Subcutaneous preadipocyte (primary cell): Measurements from ENCODE around the gene HBA2. TPM values are rescaled to one million over a fixed set of nuclear protein-coding genes. Genes with fewer than 3 reads are reported as not detected.

Source experiments
- small RNA-seq: library from RNA; depleted of rRNA; stranded (forward); fragments of <200 nt; gene quantifications from one replicate; pipeline ENCODE3, GENCODE V24; 2012
- total RNA-seq: library from RNA; depleted of rRNA; stranded (reverse); fragments of >200 nt; gene quantifications from 2 replicates; pipeline ENCODE4 v1.2.3, GENCODE V29; 2012

HBA2 gene
- 0.73 TPM in 1 of 2 replicates, not detected in the other for total RNA-seq

DNA sequence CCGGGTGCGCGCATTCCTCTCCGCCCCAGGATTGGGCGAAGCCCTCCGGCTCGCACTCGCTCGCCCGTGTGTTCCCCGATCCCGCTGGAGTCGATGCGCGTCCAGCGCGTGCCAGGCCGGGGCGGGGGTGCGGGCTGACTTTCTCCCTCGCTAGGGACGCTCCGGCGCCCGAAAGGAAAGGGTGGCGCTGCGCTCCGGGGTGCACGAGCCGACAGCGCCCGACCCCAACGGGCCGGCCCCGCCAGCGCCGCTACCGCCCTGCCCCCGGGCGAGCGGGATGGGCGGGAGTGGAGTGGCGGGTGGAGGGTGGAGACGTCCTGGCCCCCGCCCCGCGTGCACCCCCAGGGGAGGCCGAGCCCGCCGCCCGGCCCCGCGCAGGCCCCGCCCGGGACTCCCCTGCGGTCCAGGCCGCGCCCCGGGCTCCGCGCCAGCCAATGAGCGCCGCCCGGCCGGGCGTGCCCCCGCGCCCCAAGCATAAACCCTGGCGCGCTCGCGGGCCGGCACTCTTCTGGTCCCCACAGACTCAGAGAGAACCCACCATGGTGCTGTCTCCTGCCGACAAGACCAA is at the start of gene HBA2:
Gene HBA2 (plus strand): TSS at position 503 of the 568 bp plus-strand sequence. CDS start 37 bp downstream, at position 540.

DNA sequence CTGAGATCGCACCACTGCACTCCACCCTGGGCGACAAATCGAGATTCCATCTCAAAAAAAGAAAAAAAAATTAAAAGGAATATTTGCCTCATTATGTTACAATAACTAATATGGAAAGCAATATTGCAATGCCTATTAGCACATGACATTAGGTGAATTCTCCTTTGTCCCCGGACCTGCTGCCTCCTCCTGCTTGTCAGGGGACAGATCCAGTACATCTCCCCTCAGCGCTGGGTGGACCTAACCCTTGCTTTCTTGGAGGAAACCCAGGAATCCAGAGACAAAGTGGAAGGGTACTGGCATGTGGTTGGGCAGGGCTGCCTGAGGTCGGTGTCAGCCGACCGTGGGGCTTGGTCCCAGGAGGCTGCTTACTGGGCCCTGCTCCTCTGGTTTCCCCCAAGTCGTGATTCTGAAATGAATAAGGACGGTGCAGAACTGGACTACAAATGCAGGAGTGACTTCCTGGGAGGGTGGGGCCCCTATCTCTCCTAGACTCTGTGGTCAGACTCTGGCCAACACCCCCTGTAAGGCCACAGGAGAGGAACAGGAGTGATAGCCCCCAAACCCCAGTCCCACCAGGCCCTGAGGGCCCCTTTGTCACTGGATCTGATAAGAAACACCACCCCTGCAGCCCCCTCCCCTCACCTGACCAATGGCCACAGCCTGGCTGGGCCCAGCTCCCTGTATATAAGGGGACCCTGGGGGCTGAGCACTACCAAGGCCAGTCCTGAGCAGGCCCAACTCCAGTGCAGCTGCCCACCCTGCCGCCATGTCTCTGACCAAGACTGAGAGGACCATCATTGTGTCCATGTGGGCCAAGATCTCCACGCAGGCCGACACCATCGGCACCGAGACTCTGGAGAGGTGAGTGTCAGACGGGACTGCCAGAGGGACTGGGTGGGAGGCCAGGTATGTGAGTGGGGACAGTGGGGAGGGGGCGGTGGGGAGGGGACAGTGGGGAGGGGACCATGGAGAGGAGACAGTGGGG is 20.2 kb upstream of the HBA2 start, which contains the start of gene HBZ:
Gene HBZ (plus strand): TSS at position 504 of the 988 bp plus-strand sequence. CDS start 266 bp downstream, at position 770.

DNA sequence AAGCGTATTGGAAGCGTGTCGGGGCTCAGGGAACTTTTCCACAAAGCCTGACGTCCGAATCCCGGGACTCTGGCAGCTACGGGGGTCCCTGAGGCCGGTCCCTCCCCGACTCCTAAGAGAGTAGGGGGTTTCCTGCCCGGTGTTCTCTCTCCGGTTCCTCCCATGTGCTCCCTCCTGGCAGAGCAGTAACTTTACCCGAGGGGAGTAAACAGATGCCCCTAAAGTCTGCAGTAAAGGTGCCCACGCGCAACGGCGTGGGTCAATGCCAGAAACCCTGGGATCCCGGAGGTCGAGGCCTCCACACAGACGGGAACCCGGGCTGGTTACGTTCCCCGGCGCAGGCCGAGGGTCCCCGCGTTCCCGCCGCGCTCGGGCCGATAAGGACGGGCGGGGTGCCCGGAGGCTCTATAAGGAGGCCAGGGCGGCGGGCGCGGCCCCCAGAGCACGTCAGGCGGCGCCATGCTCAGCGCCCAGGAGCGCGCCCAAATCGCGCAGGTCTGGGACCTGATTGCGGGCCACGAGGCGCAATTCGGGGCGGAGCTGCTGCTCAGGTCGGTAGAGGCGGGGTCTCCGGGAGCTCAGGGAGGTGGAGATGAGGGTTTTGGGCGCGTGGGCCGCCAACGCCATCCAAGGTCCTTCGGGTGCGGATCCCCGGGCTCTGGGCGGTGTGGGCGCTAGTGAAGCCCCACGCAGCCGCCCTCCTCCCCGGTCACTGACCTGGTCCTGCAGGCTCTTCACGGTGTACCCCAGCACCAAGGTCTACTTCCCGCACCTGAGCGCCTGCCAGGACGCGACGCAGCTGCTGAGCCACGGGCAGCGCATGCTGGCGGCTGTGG is 6.9 kb upstream of the HBA2 start, which contains the start of gene HBM:
Gene HBM (plus strand): TSS at position 440 of the 836 bp plus-strand sequence. CDS start 20 bp downstream, at position 460.

DNA sequence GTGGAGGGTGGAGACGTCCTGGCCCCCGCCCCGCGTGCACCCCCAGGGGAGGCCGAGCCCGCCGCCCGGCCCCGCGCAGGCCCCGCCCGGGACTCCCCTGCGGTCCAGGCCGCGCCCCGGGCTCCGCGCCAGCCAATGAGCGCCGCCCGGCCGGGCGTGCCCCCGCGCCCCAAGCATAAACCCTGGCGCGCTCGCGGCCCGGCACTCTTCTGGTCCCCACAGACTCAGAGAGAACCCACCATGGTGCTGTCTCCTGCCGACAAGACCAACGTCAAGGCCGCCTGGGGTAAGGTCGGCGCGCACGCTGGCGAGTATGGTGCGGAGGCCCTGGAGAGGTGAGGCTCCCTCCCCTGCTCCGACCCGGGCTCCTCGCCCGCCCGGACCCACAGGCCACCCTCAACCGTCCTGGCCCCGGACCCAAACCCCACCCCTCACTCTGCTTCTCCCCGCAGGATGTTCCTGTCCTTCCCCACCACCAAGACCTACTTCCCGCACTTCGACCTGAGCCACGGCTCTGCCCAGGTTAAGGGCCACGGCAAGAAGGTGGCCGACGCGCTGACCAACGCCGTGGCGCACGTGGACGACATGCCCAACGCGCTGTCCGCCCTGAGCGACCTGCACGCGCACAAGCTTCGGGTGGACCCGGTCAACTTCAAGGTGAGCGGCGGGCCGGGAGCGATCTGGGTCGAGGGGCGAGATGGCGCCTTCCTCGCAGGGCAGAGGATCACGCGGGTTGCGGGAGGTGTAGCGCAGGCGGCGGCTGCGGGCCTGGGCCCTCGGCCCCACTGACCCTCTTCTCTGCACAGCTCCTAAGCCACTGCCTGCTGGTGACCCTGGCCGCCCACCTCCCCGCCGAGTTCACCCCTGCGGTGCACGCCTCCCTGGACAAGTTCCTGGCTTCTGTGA is 4.1 kb downstream of the HBA2 start, which contains the start of gene HBA1:
Gene HBA1 (plus strand): TSS at position 204 of the 906 bp plus-strand sequence. CDS start 37 bp downstream, at position 241.

DNA sequence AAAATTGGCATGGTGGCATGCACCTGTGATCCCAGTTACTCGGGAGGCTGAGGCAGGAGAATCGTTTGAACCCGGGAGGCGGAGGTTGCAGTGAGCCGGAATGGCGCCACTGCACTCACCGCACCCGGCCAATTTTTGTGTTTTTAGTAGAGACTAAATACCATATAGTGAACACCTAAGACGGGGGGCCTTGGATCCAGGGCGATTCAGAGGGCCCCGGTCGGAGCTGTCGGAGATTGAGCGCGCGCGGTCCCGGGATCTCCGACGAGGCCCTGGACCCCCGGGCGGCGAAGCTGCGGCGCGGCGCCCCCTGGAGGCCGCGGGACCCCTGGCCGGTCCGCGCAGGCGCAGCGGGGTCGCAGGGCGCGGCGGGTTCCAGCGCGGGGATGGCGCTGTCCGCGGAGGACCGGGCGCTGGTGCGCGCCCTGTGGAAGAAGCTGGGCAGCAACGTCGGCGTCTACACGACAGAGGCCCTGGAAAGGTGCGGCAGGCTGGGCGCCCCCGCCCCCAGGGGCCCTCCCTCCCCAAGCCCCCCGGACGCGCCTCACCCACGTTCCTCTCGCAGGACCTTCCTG is 7.5 kb downstream of the HBA2 start, which contains the start of gene HBQ1:
Gene HBQ1 (plus strand): TSS at position 359 of the 575 bp plus-strand sequence. CDS start 28 bp downstream, at position 387.

Small RNA genes within 50 kb of the gene (small RNA-seq; reads per million reads assigned to genes)
- gene RF00019: not detected

Other genes with a start within 250 kb of the HBA2 start
- gene POLR3K, start 119.3 kb upstream of the HBA2 start, total RNA-seq: 2.9 and 3.5 TPM in 2 replicates
- gene SNRNP25, start 119.0 kb upstream of the HBA2 start, total RNA-seq: 18.8 and 23.5 TPM in 2 replicates
- gene RHBDF1, start 100.2 kb upstream of the HBA2 start, total RNA-seq: 36.4 and 44.4 TPM in 2 replicates
- 232 and 246 TPM in 2 replicates for gene MPG, start 94.7 kb upstream of the HBA2 start, total RNA-seq
- 14.0 and 21.7 TPM in 2 replicates for gene NPRL3, start 34.2 kb upstream of the HBA2 start, total RNA-seq
- not detected in 2 replicates for gene HBZ, start 20.2 kb upstream of the HBA2 start, total RNA-seq
- gene HBM, start 6.9 kb upstream of the HBA2 start, total RNA-seq: not detected in 2 replicates
- gene HBA1, start 3.8 kb downstream of the HBA2 start, total RNA-seq: not detected in 2 replicates
- gene HBQ1, start 7.6 kb downstream of the HBA2 start, total RNA-seq: not detected in 2 replicates
- gene LUC7L, start 56.6 kb downstream of the HBA2 start, total RNA-seq: 35.6 and 43.8 TPM in 2 replicates
- gene FAM234A, start 61.9 kb downstream of the HBA2 start, total RNA-seq: 50.4 and 52.9 TPM in 2 replicates
- 0.98 and 2.6 TPM in 2 replicates for gene RGS11, start 103.1 kb downstream of the HBA2 start, total RNA-seq
- 0.37 TPM in 1 of 2 replicates, not detected in the other for gene ARHGDIG, start 107.7 kb downstream of the HBA2 start, total RNA-seq
- 0.20 TPM in 1 of 2 replicates, not detected in the other for gene PDIA2, start 110.3 kb downstream of the HBA2 start, total RNA-seq
- 16.9 and 19.9 TPM in 2 replicates for gene AXIN1, start 179.8 kb downstream of the HBA2 start, total RNA-seq
- gene MRPL28, start 197.7 kb downstream of the HBA2 start, total RNA-seq: 57.7 and 71.9 TPM in 2 replicates
- gene PGAP6, start 209.1 kb downstream of the HBA2 start, total RNA-seq: 38.9 and 44.6 TPM in 2 replicates
- gene NME4, start 224.3 kb downstream of the HBA2 start, total RNA-seq: 69.6 and 110 TPM in 2 replicates
- gene DECR2, start 229.0 kb downstream of the HBA2 start, total RNA-seq: 14.9 and 23.9 TPM in 2 replicates